Thyroid gland (tissue), 4 donors: ENCODE results near the gene DPYSL5.

Experiments
- CTCF ChIP-seq, 6 experiments: fragments of 200-600 bp in 3 of 6; fragments of 450-650 bp in 3 of 6; sonication (generic) in 3 of 6; IDR thresholded peaks; one replicate each; pipeline ENCODE4 v1.5.1; 2016 to 2019; ENCODE audit warnings: antibody characterized with exemption in 6 of 6, mild to moderate bottlenecking in 2 of 6, inconsistent platforms in 1 of 6, moderate library complexity in 1 of 6
- POLR2A ChIP-seq, 2 donors: fragments of 450-650 bp; IDR thresholded peaks; one replicate each; pipeline ENCODE4 v1.6.1; 2017; ENCODE audit warnings: antibody characterized with exemption in 2 of 2, mild to moderate bottlenecking in 2 of 2, moderate library complexity in 1 of 2

GRCh38 chr2:26970928-26971627 is 123.1 kb downstream of the DPYSL5 start:
- TF ChIP-seq CTCF (IDR thresholded peaks at IDR 0.05), result no peak
- no peak for TF ChIP-seq POLR2A (IDR thresholded peaks at IDR 0.05)
